HEK293 (cell line): ENCODE data around the gene DCAF7.

Experiments used
- FEZF1 ChIP-seq: fragments of 450-650 bp; formaldehyde crosslinking; IDR thresholded peaks from 2 replicates; pipeline ENCODE4 v1.5.1; 2016; ENCODE audit warnings: missing biosample characterization, missing genetic modification characterization
- OVOL3 ChIP-seq: fragments of 450-650 bp; formaldehyde crosslinking; IDR thresholded peaks from 2 replicates; pipeline ENCODE4 v1.5.1; 2016; ENCODE audit warnings: missing biosample characterization, missing genetic modification characterization
- PRDM1 ChIP-seq: fragments of 450-650 bp; formaldehyde crosslinking; IDR thresholded peaks from 2 replicates; pipeline ENCODE4; 2016; ENCODE audit warnings: missing biosample characterization, missing genetic modification characterization
- REPIN1 ChIP-seq: fragments of 450-650 bp; formaldehyde crosslinking; IDR thresholded peaks from 2 replicates; pipeline ENCODE4 v1.5.1; 2017; ENCODE audit warnings: missing biosample characterization, missing genetic modification characterization, low read depth
- SETDB1 ChIP-seq: IDR thresholded peaks from one replicate; pipeline ENCODE4 v1.6.1; 2017; ENCODE audit warnings: mild to moderate bottlenecking, low read length, moderate library complexity, mixed read lengths; ENCODE audit not compliant: insufficient read length
- TRIM28 ChIP-seq: IDR thresholded peaks from 2 replicates; pipeline ENCODE4 v1.6.1; 2011; ENCODE audit warnings: low read length, control low read depth, borderline replicate concordance
- ZBTB1 ChIP-seq: fragments of 450-650 bp; formaldehyde crosslinking; IDR thresholded peaks from 2 replicates; pipeline ENCODE4 v1.5.1; 2016; ENCODE audit warnings: missing biosample characterization, missing genetic modification characterization
- ZBTB8A ChIP-seq: fragments of 450-650 bp; formaldehyde crosslinking; IDR thresholded peaks from 2 replicates; pipeline ENCODE4 v1.5.1; 2016; ENCODE audit warnings: missing biosample characterization, missing genetic modification characterization
- ZFP3 ChIP-seq: fragments of 450-650 bp; formaldehyde crosslinking; IDR thresholded peaks from 2 replicates; pipeline ENCODE4 v1.5.1; 2016; ENCODE audit warnings: low read depth, missing biosample characterization, missing genetic modification characterization
- ZNF114 ChIP-seq: fragments of 450-650 bp; formaldehyde crosslinking; IDR thresholded peaks from 2 replicates; pipeline ENCODE4 v1.5.0; 2017; ENCODE audit warnings: missing biosample characterization, missing genetic modification characterization
- ZNF221 ChIP-seq: fragments of 450-650 bp; formaldehyde crosslinking; IDR thresholded peaks from 2 replicates; pipeline ENCODE4 v1.5.1; 2017; ENCODE audit warnings: missing biosample characterization, missing genetic modification characterization, borderline replicate concordance
- ZNF302 ChIP-seq: fragments of 450-650 bp; formaldehyde crosslinking; IDR thresholded peaks from 2 replicates; pipeline ENCODE4 v1.5.1; 2016; ENCODE audit warnings: missing biosample characterization, missing genetic modification characterization, low read depth
- ZNF366 ChIP-seq: fragments of 450-650 bp; formaldehyde crosslinking; conservative IDR thresholded peaks from 2 replicates; pipeline ENCODE4 v1.5.1; 2016; ENCODE audit warnings: missing biosample characterization, missing genetic modification characterization
- ZNF473 ChIP-seq: fragments of 450-650 bp; formaldehyde crosslinking; IDR thresholded peaks from 2 replicates; pipeline ENCODE4 v1.5.1; 2017; ENCODE audit warnings: missing biosample characterization, missing genetic modification characterization
- ZNF530 ChIP-seq: fragments of 450-650 bp; formaldehyde crosslinking; IDR thresholded peaks from 2 replicates; pipeline ENCODE4 v1.5.1; 2016; ENCODE audit warnings: low read depth, missing biosample characterization, missing genetic modification characterization
- ZNF624 ChIP-seq: fragments of 450-650 bp; formaldehyde crosslinking; IDR thresholded peaks from 2 replicates; pipeline ENCODE4 v1.5.1; 2017; ENCODE audit warnings: missing biosample characterization, missing genetic modification characterization
- ZNF629 ChIP-seq: fragments of 450-650 bp; formaldehyde crosslinking; IDR thresholded peaks from 2 replicates; pipeline ENCODE4 v1.5.1; 2017; ENCODE audit warnings: missing biosample characterization, missing genetic modification characterization
- ZNF670 ChIP-seq: fragments of 450-650 bp; formaldehyde crosslinking; IDR thresholded peaks from 2 replicates; pipeline ENCODE4 v1.5.1; 2016; ENCODE audit warnings: missing biosample characterization, missing genetic modification characterization, low read depth
- ZNF76 ChIP-seq: fragments of 450-650 bp; formaldehyde crosslinking; IDR thresholded peaks from 2 replicates; pipeline ENCODE4; 2016; ENCODE audit warnings: low read depth, missing biosample characterization, missing genetic modification characterization, borderline replicate concordance
- ZNF768 ChIP-seq: fragments of 450-650 bp; formaldehyde crosslinking; IDR thresholded peaks from 2 replicates; pipeline ENCODE4 v1.5.1; 2018; ENCODE audit warnings: missing biosample characterization, mild to moderate bottlenecking, missing genetic modification characterization
- ZSCAN16 ChIP-seq: fragments of 450-650 bp; formaldehyde crosslinking; IDR thresholded peaks from 2 replicates; pipeline ENCODE4 v1.5.1; 2016; ENCODE audit warnings: missing biosample characterization, missing genetic modification characterization
- ZXDB ChIP-seq: fragments of 450-650 bp; formaldehyde crosslinking; IDR thresholded peaks from 2 replicates; pipeline ENCODE4 v1.5.1; 2016; ENCODE audit warnings: missing biosample characterization, missing genetic modification characterization
- TF ChIP-seq, protein P1 (sequence below): fragments of 450-650 bp; IDR thresholded peaks from 2 replicates; pipeline ENCODE4 v1.5.1; 2018; ENCODE audit warnings: missing biosample characterization, missing genetic modification characterization
- TF ChIP-seq, protein P2 (sequence below): fragments of 450-650 bp; formaldehyde crosslinking; IDR thresholded peaks from 2 replicates; pipeline ENCODE4 v1.5.1; 2016; ENCODE audit warnings: missing biosample characterization, missing genetic modification characterization, borderline replicate concordance
- TF ChIP-seq, protein P3 (sequence below): fragments of 450-650 bp; formaldehyde crosslinking; IDR thresholded peaks from 2 replicates; pipeline ENCODE4 v1.5.1; 2016; ENCODE audit warnings: missing biosample characterization, missing genetic modification characterization, low read depth
- TF ChIP-seq, protein P4 (sequence below): fragments of 450-650 bp; formaldehyde crosslinking; IDR thresholded peaks from 2 replicates; pipeline ENCODE4 v1.5.1; 2016; ENCODE audit warnings: missing biosample characterization, missing genetic modification characterization
- TF ChIP-seq, protein P5 (sequence below): fragments of 450-650 bp; formaldehyde crosslinking; optimal IDR thresholded peaks from 2 replicates; pipeline ENCODE3; 2016; ENCODE audit warnings: missing biosample characterization, mild to moderate bottlenecking, missing genetic modification characterization

Gene DCAF7

DNA sequence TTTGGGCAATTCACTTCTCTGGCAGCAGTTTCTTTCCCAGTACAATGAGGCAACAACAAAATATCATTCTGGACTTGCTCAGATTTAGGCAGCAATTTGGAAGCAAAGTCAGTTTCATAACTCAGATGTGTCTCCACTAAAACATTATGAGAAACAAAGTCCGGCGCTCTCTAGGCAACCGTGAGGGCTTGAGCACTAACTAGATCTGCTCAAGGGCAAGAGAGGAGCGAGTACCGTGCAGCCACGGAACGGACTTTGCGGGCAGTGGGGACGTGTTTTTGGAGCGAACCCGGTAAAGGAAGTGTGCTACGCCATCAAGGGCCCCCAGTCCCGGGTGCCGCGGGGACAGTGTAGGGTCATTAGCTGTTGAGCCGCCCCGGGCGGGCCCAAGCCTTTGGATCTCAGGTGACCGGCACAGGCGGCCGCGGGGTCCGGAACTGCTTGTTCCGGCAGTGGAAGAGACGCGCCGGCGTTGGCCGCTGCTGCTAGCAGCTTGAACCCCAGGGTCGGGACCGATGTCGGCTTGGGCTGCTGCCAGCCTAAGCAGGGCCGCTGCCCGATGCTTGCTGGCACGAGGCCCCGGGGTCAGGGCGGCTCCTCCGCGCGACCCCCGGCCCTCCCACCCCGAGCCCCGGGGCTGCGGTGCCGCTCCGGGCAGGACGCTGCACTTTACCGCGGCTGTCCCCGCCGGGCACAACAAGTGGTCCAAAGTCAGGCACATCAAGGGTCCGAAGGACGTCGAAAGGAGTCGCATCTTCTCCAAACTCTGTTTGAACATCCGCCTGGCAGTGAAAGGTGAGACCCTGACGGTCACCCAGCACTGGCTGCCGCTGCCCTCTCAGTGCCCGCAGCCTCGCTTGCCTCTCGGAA, 50.5 kb downstream of the DCAF7 start, which contains the start of gene TACO1 (continued):
- TF ChIP-seq, protein P1, sequence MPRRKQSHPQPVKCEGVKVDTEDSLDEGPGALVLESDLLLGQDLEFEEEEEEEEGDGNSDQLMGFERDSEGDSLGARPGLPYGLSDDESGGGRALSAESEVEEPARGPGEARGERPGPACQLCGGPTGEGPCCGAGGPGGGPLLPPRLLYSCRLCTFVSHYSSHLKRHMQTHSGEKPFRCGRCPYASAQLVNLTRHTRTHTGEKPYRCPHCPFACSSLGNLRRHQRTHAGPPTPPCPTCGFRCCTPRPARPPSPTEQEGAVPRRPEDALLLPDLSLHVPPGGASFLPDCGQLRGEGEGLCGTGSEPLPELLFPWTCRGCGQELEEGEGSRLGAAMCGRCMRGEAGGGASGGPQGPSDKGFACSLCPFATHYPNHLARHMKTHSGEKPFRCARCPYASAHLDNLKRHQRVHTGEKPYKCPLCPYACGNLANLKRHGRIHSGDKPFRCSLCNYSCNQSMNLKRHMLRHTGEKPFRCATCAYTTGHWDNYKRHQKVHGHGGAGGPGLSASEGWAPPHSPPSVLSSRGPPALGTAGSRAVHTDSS (tag by site-specific recombination), result peak; percentile 39; the same call in 1 of the 2 replicates
- no peak for TF ChIP-seq ZNF302 (tag by site-specific recombination)
- TF ChIP-seq, protein P2, sequence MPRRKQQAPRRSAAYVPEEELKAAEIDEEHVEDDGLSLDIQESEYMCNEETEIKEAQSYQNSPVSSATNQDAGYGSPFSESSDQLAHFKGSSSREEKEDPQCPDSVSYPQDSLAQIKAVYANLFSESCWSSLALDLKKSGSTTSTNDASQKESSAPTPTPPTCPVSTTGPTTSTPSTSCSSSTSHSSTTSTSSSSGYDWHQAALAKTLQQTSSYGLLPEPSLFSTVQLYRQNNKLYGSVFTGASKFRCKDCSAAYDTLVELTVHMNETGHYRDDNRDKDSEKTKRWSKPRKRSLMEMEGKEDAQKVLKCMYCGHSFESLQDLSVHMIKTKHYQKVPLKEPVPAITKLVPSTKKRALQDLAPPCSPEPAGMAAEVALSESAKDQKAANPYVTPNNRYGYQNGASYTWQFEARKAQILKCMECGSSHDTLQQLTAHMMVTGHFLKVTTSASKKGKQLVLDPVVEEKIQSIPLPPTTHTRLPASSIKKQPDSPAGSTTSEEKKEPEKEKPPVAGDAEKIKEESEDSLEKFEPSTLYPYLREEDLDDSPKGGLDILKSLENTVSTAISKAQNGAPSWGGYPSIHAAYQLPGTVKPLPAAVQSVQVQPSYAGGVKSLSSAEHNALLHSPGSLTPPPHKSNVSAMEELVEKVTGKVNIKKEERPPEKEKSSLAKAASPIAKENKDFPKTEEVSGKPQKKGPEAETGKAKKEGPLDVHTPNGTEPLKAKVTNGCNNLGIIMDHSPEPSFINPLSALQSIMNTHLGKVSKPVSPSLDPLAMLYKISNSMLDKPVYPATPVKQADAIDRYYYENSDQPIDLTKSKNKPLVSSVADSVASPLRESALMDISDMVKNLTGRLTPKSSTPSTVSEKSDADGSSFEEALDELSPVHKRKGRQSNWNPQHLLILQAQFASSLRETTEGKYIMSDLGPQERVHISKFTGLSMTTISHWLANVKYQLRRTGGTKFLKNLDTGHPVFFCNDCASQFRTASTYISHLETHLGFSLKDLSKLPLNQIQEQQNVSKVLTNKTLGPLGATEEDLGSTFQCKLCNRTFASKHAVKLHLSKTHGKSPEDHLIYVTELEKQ (tag by site-specific recombination), result peak; percentile 76; the same call in 1 of the 2 replicates
- peak; percentile 46; the same call in 1 of the 2 replicates for TF ChIP-seq FEZF1 (tag by site-specific recombination)
- TF ChIP-seq SETDB1, result no peak
- peak; percentile 94 for TF ChIP-seq OVOL3 (tag by site-specific recombination)
- peak; percentile 85 for TF ChIP-seq ZNF629
- TF ChIP-seq, protein P3, sequence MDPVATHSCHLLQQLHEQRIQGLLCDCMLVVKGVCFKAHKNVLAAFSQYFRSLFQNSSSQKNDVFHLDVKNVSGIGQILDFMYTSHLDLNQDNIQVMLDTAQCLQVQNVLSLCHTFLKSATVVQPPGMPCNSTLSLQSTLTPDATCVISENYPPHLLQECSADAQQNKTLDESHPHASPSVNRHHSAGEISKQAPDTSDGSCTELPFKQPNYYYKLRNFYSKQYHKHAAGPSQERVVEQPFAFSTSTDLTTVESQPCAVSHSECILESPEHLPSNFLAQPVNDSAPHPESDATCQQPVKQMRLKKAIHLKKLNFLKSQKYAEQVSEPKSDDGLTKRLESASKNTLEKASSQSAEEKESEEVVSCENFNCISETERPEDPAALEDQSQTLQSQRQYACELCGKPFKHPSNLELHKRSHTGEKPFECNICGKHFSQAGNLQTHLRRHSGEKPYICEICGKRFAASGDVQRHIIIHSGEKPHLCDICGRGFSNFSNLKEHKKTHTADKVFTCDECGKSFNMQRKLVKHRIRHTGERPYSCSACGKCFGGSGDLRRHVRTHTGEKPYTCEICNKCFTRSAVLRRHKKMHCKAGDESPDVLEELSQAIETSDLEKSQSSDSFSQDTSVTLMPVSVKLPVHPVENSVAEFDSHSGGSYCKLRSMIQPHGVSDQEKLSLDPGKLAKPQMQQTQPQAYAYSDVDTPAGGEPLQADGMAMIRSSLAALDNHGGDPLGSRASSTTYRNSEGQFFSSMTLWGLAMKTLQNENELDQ (tag by site-specific recombination), result no peak
- peak; percentile 59 for TF ChIP-seq ZBTB8A (tag by site-specific recombination)
- TF ChIP-seq, protein P4, sequence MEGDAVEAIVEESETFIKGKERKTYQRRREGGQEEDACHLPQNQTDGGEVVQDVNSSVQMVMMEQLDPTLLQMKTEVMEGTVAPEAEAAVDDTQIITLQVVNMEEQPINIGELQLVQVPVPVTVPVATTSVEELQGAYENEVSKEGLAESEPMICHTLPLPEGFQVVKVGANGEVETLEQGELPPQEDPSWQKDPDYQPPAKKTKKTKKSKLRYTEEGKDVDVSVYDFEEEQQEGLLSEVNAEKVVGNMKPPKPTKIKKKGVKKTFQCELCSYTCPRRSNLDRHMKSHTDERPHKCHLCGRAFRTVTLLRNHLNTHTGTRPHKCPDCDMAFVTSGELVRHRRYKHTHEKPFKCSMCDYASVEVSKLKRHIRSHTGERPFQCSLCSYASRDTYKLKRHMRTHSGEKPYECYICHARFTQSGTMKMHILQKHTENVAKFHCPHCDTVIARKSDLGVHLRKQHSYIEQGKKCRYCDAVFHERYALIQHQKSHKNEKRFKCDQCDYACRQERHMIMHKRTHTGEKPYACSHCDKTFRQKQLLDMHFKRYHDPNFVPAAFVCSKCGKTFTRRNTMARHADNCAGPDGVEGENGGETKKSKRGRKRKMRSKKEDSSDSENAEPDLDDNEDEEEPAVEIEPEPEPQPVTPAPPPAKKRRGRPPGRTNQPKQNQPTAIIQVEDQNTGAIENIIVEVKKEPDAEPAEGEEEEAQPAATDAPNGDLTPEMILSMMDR (tag by site-specific recombination), result no peak; the same call in 1 of the 2 replicates
- TF ChIP-seq PRDM1, result no peak
- peak; percentile 88; the same call in 1 of the 2 replicates for TF ChIP-seq ZNF624 (tag by site-specific recombination)
- TF ChIP-seq REPIN1 (tag by site-specific recombination), result peak; percentile 89
- TF ChIP-seq ZNF366 (tag by site-specific recombination), result no peak
- TF ChIP-seq ZNF76 (tag by site-specific recombination), result peak; percentile 86
- no peak for TF ChIP-seq ZNF114 (tag by site-specific recombination)
- TF ChIP-seq ZXDB, result peak; percentile 97
- peak; percentile 46; the same call in 1 of the 2 replicates for TF ChIP-seq ZSCAN16
- no peak for TF ChIP-seq ZBTB1 (tag by site-specific recombination)
- TF ChIP-seq ZNF670 (tag by site-specific recombination), result no peak
- TF ChIP-seq ZNF473 (tag by site-specific recombination), result no peak
- no peak for TF ChIP-seq ZNF221 (tag by site-specific recombination)
- TF ChIP-seq ZFP3, result peak; percentile 12; the same call in 1 of the 2 replicates
- TF ChIP-seq, protein P5, sequence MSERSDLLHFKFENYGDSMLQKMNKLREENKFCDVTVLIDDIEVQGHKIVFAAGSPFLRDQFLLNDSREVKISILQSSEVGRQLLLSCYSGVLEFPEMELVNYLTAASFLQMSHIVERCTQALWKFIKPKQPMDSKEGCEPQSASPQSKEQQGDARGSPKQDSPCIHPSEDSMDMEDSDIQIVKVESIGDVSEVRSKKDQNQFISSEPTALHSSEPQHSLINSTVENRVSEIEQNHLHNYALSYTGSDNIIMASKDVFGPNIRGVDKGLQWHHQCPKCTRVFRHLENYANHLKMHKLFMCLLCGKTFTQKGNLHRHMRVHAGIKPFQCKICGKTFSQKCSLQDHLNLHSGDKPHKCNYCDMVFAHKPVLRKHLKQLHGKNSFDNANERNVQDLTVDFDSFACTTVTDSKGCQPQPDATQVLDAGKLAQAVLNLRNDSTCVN (tag by site-specific recombination), result peak; percentile 55
- 0 out of 2 replicates have a peak, but pooled peaks have one; percentile 37 for TF ChIP-seq ZNF768 (tag by site-specific recombination)
- TF ChIP-seq TRIM28, result peak; percentile 94
- no peak for TF ChIP-seq ZNF530 (tag by site-specific recombination)
